ENCODE measurements around the gene ADGRF3. TPM values are rescaled to one million over a fixed set of nuclear protein-coding genes. Genes with fewer than 3 reads are reported as not detected.
A peak's percentile ranks its signal among the peaks of the same experiment; 100 is the strongest.
"Not testable (repeated sequence)": the region's sequence is repeated elsewhere in the genome, so short reads cannot be mapped to it uniquely, and the experiment has no call there.

Gene ADGRF3
- total RNA-seq, 3 donors from 2014 or later, result 1.9 to 2.8 (median 2.0) TPM

- DNase-seq (no peak), ATAC-seq (no peak)
- peaks cover 20% of the 10 kb centered on the region for H3K36me3 Mint-ChIP-seq (ENCODE audit: insufficient read depth)
- H3K4me1 Mint-ChIP-seq (ENCODE audit: low read depth), result peaks cover 62% of the 10 kb centered on the region
- no peaks in the 10 kb centered on the region for H3K27me3 Mint-ChIP-seq (ENCODE audit: low read depth)
- H3K9me3 Mint-ChIP-seq, result no peaks in the 10 kb centered on the region
- H3K4me3 Mint-ChIP-seq, result no peak overlapping the region
These were observed 13.4 kb upstream of the ADGRF3 start for GRCh38 chr2:26359886-26360473.

DNA sequence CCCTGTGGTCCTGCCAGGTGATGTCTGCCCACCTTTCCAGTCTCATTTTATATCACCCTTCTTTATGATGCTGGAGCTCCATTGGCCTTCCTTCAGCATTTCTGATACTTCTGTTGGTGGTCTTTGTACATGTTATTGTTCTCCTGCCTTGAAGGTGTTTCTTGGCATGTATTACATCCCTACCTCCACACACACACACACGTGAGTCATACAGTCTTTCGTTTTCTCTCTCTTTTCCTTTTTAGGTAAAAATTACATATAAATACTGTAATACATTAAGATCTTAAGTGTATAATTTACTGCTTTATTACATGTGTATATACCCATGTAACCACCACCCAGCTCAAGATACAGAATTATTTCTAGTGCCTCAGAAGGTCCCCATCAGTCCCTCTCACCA, 10.2 kb upstream of the ADGRF3 start:
- Mint-ChIP-seq H3K9me3 (no peaks in the 10 kb centered on the region), H3K4me1 (ENCODE audit: low read depth) (peaks cover 59% of the 10 kb centered on the region), H3K27me3 (ENCODE audit: low read depth) (no peaks in the 10 kb centered on the region), H3K36me3 (ENCODE audit: insufficient read depth) (peaks cover 20% of the 10 kb centered on the region), H3K4me3 (no peak overlapping the region)
- ATAC-seq, result no peak
- DNase-seq, result no peak

DNA sequence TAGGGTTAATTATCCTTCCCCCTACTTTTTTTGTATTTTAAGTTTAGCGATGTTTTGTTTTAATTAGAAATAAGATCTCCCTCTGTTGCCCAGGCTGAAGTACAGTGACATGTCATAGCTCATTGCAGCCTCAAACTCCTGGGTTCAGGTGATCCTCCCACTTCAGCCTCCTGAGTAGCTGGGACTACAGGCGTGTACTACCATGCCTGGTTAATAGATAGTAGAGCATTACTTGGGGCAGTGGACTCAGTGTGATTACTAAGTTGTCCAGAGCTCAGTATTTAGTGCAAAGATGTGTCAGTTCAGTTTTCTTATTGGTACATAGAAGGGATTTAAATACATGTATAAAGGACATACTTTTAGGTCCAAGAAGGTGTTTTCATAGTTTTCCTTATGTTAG, 9.5 kb upstream of the ADGRF3 start:
- no peak for DNase-seq
- no peak overlapping the region for H3K4me3 Mint-ChIP-seq
- H3K36me3 Mint-ChIP-seq (ENCODE audit: insufficient read depth), result peaks cover 24% of the 10 kb centered on the region
- no peaks in the 10 kb centered on the region for H3K27me3 Mint-ChIP-seq (ENCODE audit: low read depth)
- no peak for ATAC-seq
- H3K4me1 Mint-ChIP-seq (ENCODE audit: low read depth), result peaks cover 63% of the 10 kb centered on the region
- no peaks in the 10 kb centered on the region for H3K9me3 Mint-ChIP-seq

- peak; percentile 29 to 38 for ATAC-seq
- peaks cover 27% of the 10 kb centered on the region for H3K36me3 Mint-ChIP-seq (ENCODE audit: insufficient read depth)
These were observed 8.7 kb upstream of the ADGRF3 start for GRCh38 chr2:26355038-26355995.

GRCh38 chr2:26354469-26354868, 7.9 kb upstream of the ADGRF3 start:
- not testable (repeated sequence) for H3K27me3 Mint-ChIP-seq (ENCODE audit: low read depth); DNase-seq; ATAC-seq; H3K4me3 Mint-ChIP-seq; H3K9me3 Mint-ChIP-seq
- Mint-ChIP-seq H3K4me1 (ENCODE audit: low read depth) (peaks cover 57% of the 10 kb centered on the region), H3K36me3 (ENCODE audit: insufficient read depth) (peaks cover 24% of the 10 kb centered on the region)

More at GRCh38 chr2:26355038-26355995, 8.7 kb upstream of the ADGRF3 start:
- peaks cover 62% of the 10 kb centered on the region for H3K4me1 Mint-ChIP-seq (ENCODE audit: low read depth)
- DNase-seq, result no peak
- no peak overlapping the region for H3K4me3 Mint-ChIP-seq
- no peaks in the 10 kb centered on the region for H3K27me3 Mint-ChIP-seq (ENCODE audit: low read depth)
- no peaks in the 10 kb centered on the region for H3K9me3 Mint-ChIP-seq

GRCh38 chr2:26352892-26353291, 6.3 kb upstream of the ADGRF3 start:
- H3K4me1 Mint-ChIP-seq (ENCODE audit: low read depth), result peaks cover 54% of the 10 kb centered on the region
- no peaks in the 10 kb centered on the region for H3K9me3 Mint-ChIP-seq
- H3K36me3 Mint-ChIP-seq (ENCODE audit: insufficient read depth), result peaks cover 19% of the 10 kb centered on the region
- ATAC-seq, result peak; percentile 99
- DNase-seq, result peak; percentile 11
- no peaks in the 10 kb centered on the region for H3K27me3 Mint-ChIP-seq (ENCODE audit: low read depth)
- H3K4me3 Mint-ChIP-seq, result no peak overlapping the region

DNA sequence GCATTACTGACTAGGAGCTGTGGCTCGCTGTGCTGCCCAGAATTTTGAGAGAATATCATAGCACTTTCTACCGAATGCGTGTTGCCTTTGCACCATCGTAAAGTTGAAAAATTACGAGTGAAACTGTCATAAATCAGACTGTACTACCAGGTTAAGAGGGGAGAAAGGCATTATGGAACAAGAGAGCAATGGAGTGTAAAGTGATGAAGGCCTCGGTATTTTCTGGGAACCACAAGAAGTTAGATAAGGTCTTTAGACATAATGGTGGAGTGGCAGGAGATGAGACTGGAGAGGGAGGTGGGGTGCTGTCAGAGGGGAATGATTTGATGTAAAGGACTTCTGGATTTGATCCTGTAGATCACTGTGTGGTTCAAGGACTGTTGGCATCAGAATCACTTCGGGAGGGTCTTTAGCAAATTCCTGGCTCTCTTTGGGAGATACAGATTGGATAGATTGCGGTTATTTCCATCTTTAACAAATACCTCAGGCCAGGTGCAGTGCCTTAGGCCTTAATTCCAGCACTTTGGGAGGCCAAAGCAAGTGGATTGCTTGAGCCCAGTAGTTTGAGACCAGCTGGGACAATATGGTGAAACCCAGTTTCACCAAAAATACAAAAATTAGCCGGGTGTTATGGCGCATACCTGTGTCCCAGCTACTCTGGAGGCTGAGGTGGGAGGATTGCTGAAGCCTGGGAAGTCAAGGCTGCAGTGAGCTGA, 4.9 kb upstream of the ADGRF3 start:
- Mint-ChIP-seq H3K9me3 (no peaks in the 10 kb centered on the region), H3K4me3 (no peak overlapping the region), H3K27me3 (ENCODE audit: low read depth) (no peaks in the 10 kb centered on the region), H3K4me1 (ENCODE audit: low read depth) (peaks cover 49% of the 10 kb centered on the region), H3K36me3 (ENCODE audit: insufficient read depth) (peaks cover 17% of the 10 kb centered on the region)
- no peak for DNase-seq
- no peak for ATAC-seq

DNA sequence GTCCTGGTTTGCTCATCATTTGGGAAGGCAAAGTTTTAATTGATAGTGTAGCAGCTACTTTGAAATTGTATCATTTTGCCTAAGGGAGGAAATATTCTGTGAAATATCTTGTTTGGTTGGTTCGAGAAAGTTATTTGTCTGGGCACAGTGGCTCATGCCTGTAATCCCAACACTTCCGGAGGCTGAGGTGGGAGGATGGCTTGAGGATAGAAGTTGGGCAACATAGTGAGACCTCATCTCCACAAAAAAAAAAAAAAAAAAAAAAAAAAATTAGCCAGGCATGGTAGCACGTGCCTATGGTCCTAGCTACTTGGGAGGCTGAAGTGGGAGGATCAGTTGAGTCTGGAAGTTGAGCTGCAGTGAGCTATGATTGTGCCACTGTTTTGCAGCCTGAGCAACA, 3.1 kb upstream of the ADGRF3 start:
- ATAC-seq (no peak), DNase-seq (no peak)
- peaks cover 13% of the 10 kb centered on the region for H3K36me3 Mint-ChIP-seq (ENCODE audit: insufficient read depth)
- peaks cover 35% of the 10 kb centered on the region for H3K4me1 Mint-ChIP-seq (ENCODE audit: low read depth)
- H3K27me3 Mint-ChIP-seq (ENCODE audit: low read depth), result no peaks in the 10 kb centered on the region
- H3K9me3 Mint-ChIP-seq, result no peaks in the 10 kb centered on the region
- H3K4me3 Mint-ChIP-seq, result no peak overlapping the region

GRCh38 chr2:26347286-26347865, 787 bp upstream of the ADGRF3 start:
- Mint-ChIP-seq H3K4me3 (peak overlapping the region; percentile 98), H3K9me3 (no peaks in the 10 kb centered on the region), H3K4me1 (ENCODE audit: low read depth) (peaks cover 33% of the 10 kb centered on the region), H3K27me3 (ENCODE audit: low read depth) (no peaks in the 10 kb centered on the region), H3K36me3 (ENCODE audit: insufficient read depth) (peaks cover 10% of the 10 kb centered on the region)
- DNase-seq (no peak), ATAC-seq (no peak)

DNA sequence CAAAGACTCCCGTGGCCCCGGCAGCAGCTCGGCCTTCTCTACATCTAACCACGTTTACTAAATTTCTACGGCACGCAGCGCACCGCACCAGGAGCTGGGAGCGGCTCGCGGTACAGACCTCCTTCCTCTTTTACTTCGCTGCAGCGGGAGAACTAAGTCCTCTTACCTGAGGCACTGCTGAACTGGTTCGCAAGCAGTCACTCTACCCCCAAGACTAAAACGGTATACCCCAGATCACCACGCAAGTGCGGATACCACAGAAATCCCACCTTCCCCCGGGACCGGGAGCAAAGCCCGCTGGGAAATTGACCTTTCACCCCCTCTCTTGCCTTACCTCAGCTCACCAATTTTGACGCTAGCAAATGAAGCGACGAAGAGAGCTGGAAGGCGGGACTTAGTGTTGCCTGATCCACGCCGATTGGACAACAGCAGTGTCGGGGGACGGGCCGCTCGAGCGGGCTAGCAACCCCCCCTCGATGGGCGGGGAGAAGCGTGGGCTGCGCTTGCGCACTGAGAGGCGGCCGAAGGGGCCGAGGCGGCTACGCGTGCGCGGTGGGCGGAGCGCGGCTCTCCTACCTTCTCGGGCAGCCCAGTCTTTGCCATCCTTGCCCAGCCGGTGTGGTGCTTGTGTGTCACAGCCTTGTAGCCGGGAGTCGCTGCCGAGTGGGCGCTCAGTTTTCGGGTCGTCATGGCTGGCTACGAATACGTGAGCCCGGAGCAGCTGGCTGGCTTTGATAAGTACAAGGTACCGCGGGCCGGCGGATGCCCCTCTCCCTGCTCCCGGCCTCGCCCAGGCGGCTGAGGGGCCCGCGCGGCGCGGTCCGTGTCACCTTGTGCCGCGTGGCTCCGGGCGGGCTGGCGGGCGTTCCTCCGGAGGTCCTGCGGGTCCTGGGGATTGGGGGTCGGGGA, 790 bp downstream of the ADGRF3 start, which contains the start of gene SELENOI:
SELENOI (plus strand) TSS at position 599 of the 909 bp plus-strand sequence; CDS start at position 689, 90 bp downstream.
- Mint-ChIP-seq H3K4me3 (peak within 1 kb of the TSS; percentile 98), H3K36me3 (ENCODE audit: insufficient read depth) (peaks cover 6% of the 10 kb centered on the region), H3K27me3 (ENCODE audit: low read depth) (no peaks in the 10 kb centered on the region), H3K9me3 (no peaks in the 10 kb centered on the region), H3K4me1 (ENCODE audit: low read depth) (peaks cover 28% of the 10 kb centered on the region)
- ATAC-seq (peak; percentile 94 to 97), DNase-seq (peak; percentile 99)

GRCh38 chr2:26345283-26345544, 1.4 kb downstream of the ADGRF3 start:
- Mint-ChIP-seq H3K4me1 (ENCODE audit: low read depth) (peaks cover 26% of the 10 kb centered on the region), H3K4me3 (peak overlapping the region; percentile 98), H3K27me3 (ENCODE audit: low read depth) (no peaks in the 10 kb centered on the region), H3K36me3 (ENCODE audit: insufficient read depth) (peaks cover 3% of the 10 kb centered on the region), H3K9me3 (no peaks in the 10 kb centered on the region)
- ATAC-seq (no peak), DNase-seq (no peak)

GRCh38 chr2:26344581-26345282, 1.9 kb downstream of the ADGRF3 start:
- H3K36me3 Mint-ChIP-seq (ENCODE audit: insufficient read depth), result peaks cover 3% of the 10 kb centered on the region
- peak; percentile 32 for DNase-seq
- no peaks in the 10 kb centered on the region for H3K9me3 Mint-ChIP-seq
- peak overlapping the region; percentile 98 for H3K4me3 Mint-ChIP-seq
- peaks cover 26% of the 10 kb centered on the region for H3K4me1 Mint-ChIP-seq (ENCODE audit: low read depth)
- no peak for ATAC-seq
- H3K27me3 Mint-ChIP-seq (ENCODE audit: low read depth), result no peaks in the 10 kb centered on the region

- Mint-ChIP-seq H3K9me3 (no peaks in the 10 kb centered on the region), H3K4me1 (ENCODE audit: low read depth) (peaks cover 9% of the 10 kb centered on the region), H3K4me3 (no peak overlapping the region), H3K36me3 (ENCODE audit: insufficient read depth) (no peaks in the 10 kb centered on the region), H3K27me3 (ENCODE audit: low read depth) (no peaks in the 10 kb centered on the region)
- no peak for ATAC-seq
- DNase-seq, result no peak
These were observed 5.8 kb downstream of the ADGRF3 start for GRCh38 chr2:26340831-26341230.

Measured in activated T-cell treated with anti-CD3 and anti-CD28 coated beads, Interleukin-2, amount 50 U/mL, for 4 hours (primary cell).